ENCODE measurements around the gene LINC00237. TPM values are rescaled to one million over a fixed set of nuclear protein-coding genes. Genes with fewer than 3 reads are reported as not detected.
A peak's percentile ranks its signal among the peaks of the same experiment; 100 is the strongest.

The LINC00237 gene
- total and polyA plus RNA-seq, 9 donors = 0.72 TPM; not detected in 8

DNA sequence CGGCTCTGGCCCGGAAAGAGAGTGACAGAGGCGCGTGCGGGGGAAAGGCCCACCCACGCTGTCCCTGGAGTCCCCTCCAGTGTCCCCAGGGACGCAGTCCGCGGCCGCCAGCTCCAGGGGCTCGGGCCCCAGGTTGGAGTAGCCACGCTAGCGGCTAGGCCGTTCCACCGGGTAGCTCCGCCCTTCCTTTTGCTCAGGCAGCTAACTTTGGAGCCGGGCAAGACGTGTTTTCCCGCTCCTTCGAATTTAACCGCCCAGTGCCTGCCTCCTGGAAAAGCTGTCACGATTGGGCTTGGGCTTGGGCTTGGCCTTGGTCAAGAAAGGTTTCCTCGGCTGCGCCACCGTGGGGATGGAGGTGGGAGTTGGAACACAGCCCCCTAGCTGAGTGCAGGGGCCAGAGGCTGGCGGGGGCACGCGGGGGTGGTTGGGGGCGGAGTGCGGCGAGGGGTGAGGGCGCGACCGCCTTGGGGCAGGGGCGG is 4.7 kb downstream of the LINC00237 start:
- H3K9me3 ChIP-seq = no peaks in the 10 kb centered on the region
- WGBS, 3 donors = 1 to 4% (median 4%) methylated on average over 23 to 35 of the region's 35 CpGs
- DNase-seq = no peak
- peaks cover 4% of the 10 kb centered on the region for H3K27me3 ChIP-seq
- TF ChIP-seq POLR2A (IDR thresholded peaks at IDR 0.05) (no peak), EP300 (IDR thresholded peaks at IDR 0.05) (no peak), CTCF (IDR thresholded peaks at IDR 0.05) (no peak)
- no peaks in the 10 kb centered on the region for H3K36me3 ChIP-seq
- H3K4me1 ChIP-seq (ENCODE audit: insufficient read depth) = peaks cover 3% of the 10 kb centered on the region
- no peak overlapping the region for H3K27ac ChIP-seq
- intact Hi-C loops (cut with DNase I) = no loop called here
- H3K4me3 ChIP-seq = no peak overlapping the region

DNA sequence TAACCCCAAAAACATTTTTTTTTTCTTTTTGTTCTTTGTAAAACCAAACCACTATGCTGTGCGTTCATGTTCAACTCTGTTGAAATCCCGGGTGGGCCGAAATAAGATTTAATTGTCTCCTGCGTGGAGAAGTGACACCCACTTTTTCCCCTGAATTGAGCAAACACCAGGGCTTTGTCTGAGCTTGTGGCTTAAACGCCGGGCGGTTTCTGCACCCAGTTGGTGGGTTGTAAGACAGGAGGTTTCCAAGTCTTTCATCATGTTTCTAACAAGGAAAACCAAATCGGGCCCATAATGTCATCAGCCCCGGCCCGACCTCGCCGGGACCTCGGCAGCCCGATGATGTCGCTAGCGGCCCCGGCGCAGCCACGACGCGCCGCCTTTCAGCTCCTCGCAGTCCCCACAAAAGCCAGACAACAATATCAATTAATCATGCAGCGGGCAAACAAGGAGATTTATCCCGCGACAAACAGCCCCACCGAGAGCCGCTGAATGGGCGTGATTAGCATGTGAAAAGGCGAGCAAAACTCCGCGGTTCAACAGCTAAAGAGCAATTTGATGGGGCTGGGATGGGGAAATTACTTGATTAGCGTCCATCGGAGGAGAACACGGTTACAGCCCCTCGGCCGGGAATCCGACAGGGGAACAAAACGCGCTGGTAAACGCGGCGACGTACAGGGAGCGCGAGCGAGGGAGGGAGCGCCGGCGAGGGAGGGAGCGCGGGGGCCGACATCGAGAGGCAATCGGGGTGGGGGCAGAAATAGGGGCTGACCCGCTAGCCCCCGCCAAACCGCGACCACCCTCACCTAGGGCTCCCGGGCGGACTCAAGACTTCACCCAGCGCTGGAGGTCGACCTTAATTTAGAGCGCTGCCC is 5.3 kb downstream of the LINC00237 start:
- Histone ChIP-seq H3K4me3 (peak overlapping the region; percentile 4), H3K4me1 (ENCODE audit: insufficient read depth) (peaks cover 3% of the 10 kb centered on the region), H3K27ac (no peak overlapping the region), H3K9me3 (no peaks in the 10 kb centered on the region), H3K36me3 (no peaks in the 10 kb centered on the region), H3K27me3 (peaks cover 4% of the 10 kb centered on the region)
- DNase-seq = no peak
- TF ChIP-seq POLR2A (IDR thresholded peaks at IDR 0.05) (no peak), CTCF (IDR thresholded peaks at IDR 0.05) (no peak), EP300 (IDR thresholded peaks at IDR 0.05) (no peak)
- 4 to 6% (median 5%) methylated on average over 60 to 64 of the region's 64 CpGs for WGBS, 3 donors
- intact Hi-C loops (cut with DNase I) = no loop called here

GRCh38 chr20:21099751-21100577 is 6.2 kb downstream of the LINC00237 start:
- peaks cover 3% of the 10 kb centered on the region for H3K4me1 ChIP-seq (ENCODE audit: insufficient read depth)
- TF ChIP-seq CTCF (IDR thresholded peaks at IDR 0.05) (no peak), EP300 (IDR thresholded peaks at IDR 0.05) (no peak), POLR2A (IDR thresholded peaks at IDR 0.05) (no peak)
- 5 to 6% (median 5%) methylated on average over 45 to 46 of the region's 46 CpGs for WGBS, 3 donors
- peak in 1 of 5 donors; percentile 17 for DNase-seq
- peaks cover 4% of the 10 kb centered on the region for H3K27me3 ChIP-seq
- H3K4me3 ChIP-seq = peak overlapping the region; percentile 4
- no peak overlapping the region for H3K27ac ChIP-seq
- intact Hi-C loops (cut with DNase I) = no loop called here
- H3K36me3 ChIP-seq = no peaks in the 10 kb centered on the region
- H3K9me3 ChIP-seq = no peaks in the 10 kb centered on the region

DNA sequence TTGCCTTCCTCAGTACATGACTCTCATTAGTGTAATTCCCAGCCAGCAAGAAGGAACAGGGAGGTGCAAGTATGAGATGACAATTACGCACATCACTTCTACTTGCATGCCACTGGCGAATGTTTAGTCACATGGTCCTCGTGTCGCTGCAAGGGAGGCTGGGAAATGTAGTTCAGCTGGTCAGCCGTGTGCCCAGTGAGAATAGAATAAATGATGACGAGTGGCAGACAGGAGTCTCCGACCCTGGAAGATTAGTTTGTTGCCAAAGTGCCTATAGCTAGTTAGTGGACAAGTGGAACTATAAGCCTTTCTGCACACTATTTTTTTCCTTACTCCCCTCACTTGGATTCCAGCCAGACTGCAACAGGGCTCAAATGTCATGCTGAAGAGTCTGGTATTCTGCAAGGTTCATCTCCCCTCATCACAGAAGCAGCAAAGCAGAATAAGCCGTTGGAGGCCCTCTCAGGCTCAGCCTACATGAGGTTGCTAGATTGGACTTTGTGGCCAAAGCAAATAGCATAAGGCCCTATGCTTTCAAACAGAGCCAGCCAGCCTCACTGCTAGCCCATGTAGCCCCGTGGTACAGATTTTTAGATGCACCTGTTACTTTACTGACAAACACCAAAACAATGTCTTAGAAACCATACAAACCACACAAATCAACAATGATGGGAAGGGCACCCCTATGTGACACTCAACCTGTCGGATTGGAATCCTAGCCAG is 9.7 kb downstream of the LINC00237 start:
- WGBS, 3 donors = 30 to 40% (median 31%) methylated on average over 10 of the region's 10 CpGs
- no peaks in the 10 kb centered on the region for H3K4me1 ChIP-seq (ENCODE audit: insufficient read depth)
- H3K4me3 ChIP-seq = no peak overlapping the region
- no peak for DNase-seq
- intact Hi-C loops (cut with DNase I) = no loop called here
- no peaks in the 10 kb centered on the region for H3K9me3 ChIP-seq
- no peaks in the 10 kb centered on the region for H3K27me3 ChIP-seq
- no peak overlapping the region for H3K27ac ChIP-seq
- no peaks in the 10 kb centered on the region for H3K36me3 ChIP-seq
- TF ChIP-seq EP300 (IDR thresholded peaks at IDR 0.05) = no peak
- TF ChIP-seq POLR2A (IDR thresholded peaks at IDR 0.05) = no peak
- no peak for TF ChIP-seq CTCF (IDR thresholded peaks at IDR 0.05)

Data from ovary (tissue), 9 donors.